Sigmoid colon (tissue), 7 donors: Measurements from ENCODE around the gene EYA3. TPM values are rescaled to one million over a fixed set of nuclear protein-coding genes. Genes with fewer than 3 reads are reported as not detected.

Experiments used
- DNase-seq: peaks from one replicate; pipeline ENCODE4 v3.0.0-alpha.2; 2019
- H3K27ac ChIP-seq, 4 donors: fragments of 200-600 bp; sonication (generic); one replicate each; pipeline ENCODE4 v1.5.1; 2016 to 2019; ENCODE audit warnings: mild to moderate bottlenecking in 1 of 4
- H3K27me3 ChIP-seq, 3 donors: fragments of 200-600 bp; sonication (generic); one replicate each; pipeline ENCODE4 v1.5.1; 2019; ENCODE audit warnings: mild to moderate bottlenecking in 1 of 3
- H3K36me3 ChIP-seq, 4 donors: fragments of 200-600 bp; sonication (generic); one replicate each; pipeline ENCODE4 v1.5.1; 2016 to 2019
- H3K4me1 ChIP-seq, 4 donors: fragments of 200-600 bp; sonication (generic); one replicate each; pipeline ENCODE4 v1.5.1; 2017 to 2019
- H3K4me3 ChIP-seq, 4 donors: fragments of 200-600 bp; sonication (generic); one replicate each; pipeline ENCODE4 v1.5.1; 2017 to 2019; ENCODE audit warnings: mild to moderate bottlenecking in 2 of 4, moderate library complexity in 1 of 4
- H3K9me3 ChIP-seq, 4 donors: fragments of 200-600 bp in 3 of 4; sonication (generic) in 3 of 4; one replicate each; pipeline versions ENCODE4 v1.5.1 to v1.6.1; 2013 to 2019
- EP300 ChIP-seq, 4 donors: sonication (generic); formaldehyde crosslinking; IDR thresholded peaks; one replicate each; pipeline ENCODE4 v1.6.1; 2017; ENCODE audit warnings: antibody characterized with exemption in 4 of 4
- POLR2A ChIP-seq, 2 donors: fragments of 450-650 bp; IDR thresholded peaks; one replicate each; pipeline ENCODE4 v1.6.1; 2016; ENCODE audit warnings: antibody characterized with exemption in 2 of 2, mild to moderate bottlenecking in 2 of 2, moderate library complexity in 2 of 2
- POLR2AphosphoS5 ChIP-seq, 4 donors: sonication (generic); formaldehyde crosslinking; IDR thresholded peaks; one replicate each; pipeline ENCODE4 v1.6.1; 2017; ENCODE audit warnings: antibody characterized with exemption in 4 of 4
- WGBS, 2 donors: extraction: QIAGEN DNeasy Blood & Tissue Kit; methylation state at CpG; one replicate each; pipeline ENCODE4 v1.1.7; 2013; 5-methylcytosine and 5-hydroxymethylcytosine counted together
- intact Hi-C: fragments of 100-400 bp; cut with DNase I; formaldehyde crosslinking; loops from one replicate; pipeline ENCODE4 v1.15.1; 2023
- polyA plus RNA-seq, 3 donors: library from polyadenylated mRNA; stranded (reverse); fragments of 200-250 nt; gene quantifications; one replicate each; pipeline ENCODE4 v1.2.3, GENCODE V29; 2013
- total RNA-seq, 4 donors: library from RNA; depleted of rRNA; stranded (reverse); fragments of >200 nt; gene quantifications; one replicate each; pipeline ENCODE4 v1.1.0, GENCODE V29; 2016
- TF ChIP-seq, protein P1 (sequence below), 4 experiments: fragments of 450-650 bp in 3 of 4; fragments of 200-600 bp in 1 of 4; IDR thresholded peaks; one replicate each; pipeline ENCODE4 v1.5.1; 2016 to 2019; ENCODE audit warnings: antibody characterized with exemption in 4 of 4, mild to moderate bottlenecking in 3 of 4, moderate library complexity in 2 of 4
- donor health status: healthy with polysubstance abuse.
- donor health status: Bipolar disorder and iron deficiency.
- donor health status: healthy.

Gene EYA3
- total and polyA plus RNA-seq, 7 donors, result 2.4 to 10.0 (median 7.9) TPM

DNA sequence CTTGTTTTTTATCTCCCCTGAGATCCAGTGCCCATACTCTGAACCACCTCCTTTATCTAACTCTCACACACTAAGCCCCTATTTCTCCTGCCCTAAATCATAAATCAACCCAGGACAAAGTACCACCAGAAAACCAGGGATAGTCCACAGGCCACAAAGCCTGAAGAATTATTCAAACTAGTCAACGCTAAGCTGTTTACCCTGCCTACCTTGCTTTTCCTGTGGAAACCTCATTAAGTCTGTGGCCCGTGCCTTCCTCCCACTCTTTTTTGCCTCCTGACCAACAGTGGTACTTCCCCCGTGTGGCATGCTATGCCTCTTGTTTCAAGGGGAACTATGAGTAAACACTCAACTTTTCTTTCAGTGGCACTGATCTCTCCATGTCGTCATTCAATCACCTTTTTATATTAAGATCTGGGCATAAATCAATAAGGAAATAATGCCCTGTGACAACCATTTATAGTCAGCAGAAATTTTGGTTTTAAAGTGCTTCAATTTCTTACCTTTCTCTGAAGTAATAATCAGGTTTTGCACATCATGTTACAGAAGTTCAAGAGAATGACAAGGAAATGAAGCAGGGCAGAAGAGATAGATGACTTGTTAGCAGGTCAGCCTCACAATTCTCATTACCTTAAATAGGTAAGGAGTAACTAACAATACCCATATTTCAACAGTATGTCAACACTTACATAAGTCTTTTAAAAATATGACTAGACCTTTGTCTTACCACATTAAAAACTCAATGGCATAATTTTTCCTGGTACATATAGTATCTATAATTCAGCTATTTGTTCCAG, 32.1 kb downstream of the EYA3 start:
- no peaks in the 10 kb centered on the region for H3K9me3 ChIP-seq
- no peaks in the 10 kb centered on the region for H3K27me3 ChIP-seq
- TF ChIP-seq EP300 (IDR thresholded peaks at IDR 0.05) (no peak), POLR2AphosphoS5 (IDR thresholded peaks at IDR 0.05) (no peak), POLR2A (IDR thresholded peaks at IDR 0.05) (no peak)
- TF ChIP-seq, protein P1, sequence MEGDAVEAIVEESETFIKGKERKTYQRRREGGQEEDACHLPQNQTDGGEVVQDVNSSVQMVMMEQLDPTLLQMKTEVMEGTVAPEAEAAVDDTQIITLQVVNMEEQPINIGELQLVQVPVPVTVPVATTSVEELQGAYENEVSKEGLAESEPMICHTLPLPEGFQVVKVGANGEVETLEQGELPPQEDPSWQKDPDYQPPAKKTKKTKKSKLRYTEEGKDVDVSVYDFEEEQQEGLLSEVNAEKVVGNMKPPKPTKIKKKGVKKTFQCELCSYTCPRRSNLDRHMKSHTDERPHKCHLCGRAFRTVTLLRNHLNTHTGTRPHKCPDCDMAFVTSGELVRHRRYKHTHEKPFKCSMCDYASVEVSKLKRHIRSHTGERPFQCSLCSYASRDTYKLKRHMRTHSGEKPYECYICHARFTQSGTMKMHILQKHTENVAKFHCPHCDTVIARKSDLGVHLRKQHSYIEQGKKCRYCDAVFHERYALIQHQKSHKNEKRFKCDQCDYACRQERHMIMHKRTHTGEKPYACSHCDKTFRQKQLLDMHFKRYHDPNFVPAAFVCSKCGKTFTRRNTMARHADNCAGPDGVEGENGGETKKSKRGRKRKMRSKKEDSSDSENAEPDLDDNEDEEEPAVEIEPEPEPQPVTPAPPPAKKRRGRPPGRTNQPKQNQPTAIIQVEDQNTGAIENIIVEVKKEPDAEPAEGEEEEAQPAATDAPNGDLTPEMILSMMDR (IDR thresholded peaks at IDR 0.05), result no peak
- intact Hi-C loops, result no loop called here
- H3K4me1 ChIP-seq, result no peaks in the 10 kb centered on the region
- DNase-seq, result no peak
- H3K27ac ChIP-seq, result no peak overlapping the region
- peaks cover 0 to 3% (median 0%) of the 10 kb centered on the region in 4 donors for H3K36me3 ChIP-seq
- WGBS, 2 donors, result 39 to 68% methylated on average over 4 of the region's 4 CpGs
- H3K4me3 ChIP-seq, result no peak overlapping the region

DNA sequence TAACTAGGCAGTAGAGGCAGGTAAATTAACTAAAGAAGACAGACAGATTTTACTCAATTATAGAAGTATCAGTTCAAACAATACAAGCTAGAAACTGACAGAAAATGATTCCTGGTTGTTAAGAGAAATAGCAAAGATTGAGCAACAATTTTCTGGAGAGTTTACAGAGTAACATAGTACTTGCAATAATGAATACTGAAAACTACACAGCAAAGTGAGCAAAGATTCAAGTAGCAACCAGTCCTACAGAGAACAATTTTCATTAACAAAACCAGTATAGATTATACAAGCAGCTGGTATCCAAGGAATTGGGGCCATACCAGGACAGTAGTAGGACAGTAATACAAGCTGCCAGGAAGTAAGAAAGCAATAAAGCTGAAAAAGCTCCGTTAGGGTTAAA, 37.6 kb downstream of the EYA3 start:
- no peak overlapping the region for H3K27ac ChIP-seq
- DNase-seq, result no peak
- TF ChIP-seq POLR2A (IDR thresholded peaks at IDR 0.05) (no peak), EP300 (IDR thresholded peaks at IDR 0.05) (no peak)
- 21 to 60% methylated on average over 1 of the region's 1 CpG for WGBS, 2 donors
- H3K4me3 ChIP-seq, result no peak overlapping the region
- intact Hi-C loops, result no loop called here
- no peaks in the 10 kb centered on the region for H3K9me3 ChIP-seq
- H3K36me3 ChIP-seq, result peaks cover 0 to 31% (median 0%) of the 10 kb centered on the region in 4 donors
- no peaks in the 10 kb centered on the region for H3K4me1 ChIP-seq
- no peaks in the 10 kb centered on the region for H3K27me3 ChIP-seq

DNA sequence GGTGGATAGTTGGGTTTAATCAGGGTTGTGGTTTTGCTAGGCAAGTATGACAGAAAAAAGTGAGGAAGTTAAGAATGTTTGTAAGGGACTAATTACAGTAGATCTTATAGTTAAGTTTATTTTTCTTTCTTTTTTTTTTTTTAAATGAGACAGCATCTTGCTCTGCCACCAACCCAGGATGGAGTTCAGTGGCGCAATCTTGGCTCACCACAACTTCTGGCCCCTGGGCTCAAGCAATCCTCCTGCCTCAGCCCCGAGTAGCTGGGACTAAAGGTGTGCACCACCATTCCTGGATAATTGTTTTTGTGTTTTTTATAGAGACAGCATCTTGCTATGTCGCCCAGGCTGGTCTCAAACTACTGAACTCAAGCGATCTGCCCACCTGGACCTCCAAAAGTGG, 41.7 kb downstream of the EYA3 start:
- intact Hi-C loops, result no loop called here
- Histone ChIP-seq H3K36me3 (peaks cover 0 to 45% (median 0%) of the 10 kb centered on the region in 4 donors), H3K4me1 (no peaks in the 10 kb centered on the region), H3K27me3 (no peaks in the 10 kb centered on the region), H3K4me3 (no peak overlapping the region), H3K9me3 (no peaks in the 10 kb centered on the region), H3K27ac (no peak overlapping the region)
- no peak for DNase-seq
- TF ChIP-seq POLR2AphosphoS5 (IDR thresholded peaks at IDR 0.05), result no peak
- no peak for TF ChIP-seq POLR2A (IDR thresholded peaks at IDR 0.05)
- TF ChIP-seq EP300 (IDR thresholded peaks at IDR 0.05), result no peak
- TF ChIP-seq, protein P1 (IDR thresholded peaks at IDR 0.05), result no peak
- 97 to 98% methylated on average over 4 of the region's 4 CpGs for WGBS, 2 donors

DNA sequence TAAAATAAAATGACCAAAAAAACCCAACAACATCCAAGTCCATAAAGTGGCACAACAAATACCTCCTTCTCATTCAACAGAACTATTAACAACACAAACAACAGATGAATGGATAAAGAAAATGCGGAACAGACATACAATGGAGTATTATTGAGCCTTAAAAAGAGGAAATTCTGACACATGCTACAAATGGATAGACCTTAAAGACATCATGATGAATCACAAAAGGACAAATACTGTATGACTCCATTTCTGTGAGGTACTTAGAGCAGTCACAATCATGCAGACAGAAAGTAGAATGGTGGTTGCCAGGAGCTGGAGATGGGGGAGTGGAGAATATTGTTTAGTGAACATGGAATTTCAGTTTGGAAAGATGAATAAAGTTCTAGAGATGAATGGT, 42.6 kb downstream of the EYA3 start:
- Histone ChIP-seq H3K9me3 (no peaks in the 10 kb centered on the region), H3K36me3 (peaks cover 0 to 46% (median under 1%) of the 10 kb centered on the region in 4 donors), H3K27ac (no peak overlapping the region), H3K4me3 (no peak overlapping the region), H3K4me1 (no peaks in the 10 kb centered on the region), H3K27me3 (no peaks in the 10 kb centered on the region)
- DNase-seq, result no peak
- intact Hi-C loops, result no loop called here
- no peak for TF ChIP-seq POLR2AphosphoS5 (IDR thresholded peaks at IDR 0.05)
- TF ChIP-seq, protein P1 (IDR thresholded peaks at IDR 0.05), result no peak
- TF ChIP-seq POLR2A (IDR thresholded peaks at IDR 0.05), result no peak
- no peak for TF ChIP-seq EP300 (IDR thresholded peaks at IDR 0.05)
- 92 to 97% methylated on average over 1 of the region's 1 CpG for WGBS, 2 donors

GRCh38 chr1:28044399-28044798, 44.0 kb downstream of the EYA3 start:
- no peaks in the 10 kb centered on the region for H3K4me1 ChIP-seq
- no peak overlapping the region for H3K4me3 ChIP-seq
- peaks cover 0 to 60% (median 3%) of the 10 kb centered on the region in 4 donors for H3K36me3 ChIP-seq
- WGBS, 2 donors, result 99 to 100% methylated on average over 1 of the region's 1 CpG
- intact Hi-C loops, result no loop called here
- TF ChIP-seq, protein P1 (IDR thresholded peaks at IDR 0.05), result no peak
- TF ChIP-seq EP300 (IDR thresholded peaks at IDR 0.05), result no peak
- no peak for TF ChIP-seq POLR2AphosphoS5 (IDR thresholded peaks at IDR 0.05)
- no peak for TF ChIP-seq POLR2A (IDR thresholded peaks at IDR 0.05)
- H3K27me3 ChIP-seq, result no peaks in the 10 kb centered on the region
- H3K9me3 ChIP-seq, result no peaks in the 10 kb centered on the region
- H3K27ac ChIP-seq, result no peak overlapping the region
- DNase-seq, result no peak
